GM12892 (cell line): Measurements from ENCODE around the gene CYP4F11.

Experiments used
- POLR2A ChIP-seq: IDR thresholded peaks from 2 replicates; pipeline ENCODE4 v1.6.1; 2011; ENCODE audit warnings: low read depth, low read length, control low read depth
- POLR2AphosphoS5 ChIP-seq: IDR thresholded peaks from 2 replicates; pipeline ENCODE4 v1.6.1; 2011; ENCODE audit warnings: low read depth, low read length, control low read depth
- TAF1 ChIP-seq: IDR thresholded peaks from 2 replicates; pipeline ENCODE4 v1.6.1; 2011; ENCODE audit warnings: low read depth, mild to moderate bottlenecking, control low read depth, low read length, borderline replicate concordance

DNA sequence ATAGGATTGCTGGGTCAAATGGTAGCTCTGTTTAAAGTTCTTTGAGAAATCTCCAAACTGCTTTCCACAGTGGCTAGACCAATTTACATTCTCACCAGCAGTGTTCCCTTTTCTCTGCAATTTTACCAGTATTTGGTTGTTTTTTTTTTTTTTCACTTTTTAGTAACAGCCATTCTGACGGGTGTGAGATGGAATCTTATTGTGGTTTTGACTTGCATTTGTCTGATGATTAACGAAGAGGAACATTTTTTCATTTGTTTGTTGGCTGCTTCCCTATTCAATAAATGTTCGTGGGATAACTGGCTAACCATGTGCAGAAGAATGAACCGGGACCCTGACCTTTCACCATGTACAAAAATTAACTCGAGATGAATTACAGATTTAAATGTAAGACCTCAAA lies 67.7 kb downstream of the CYP4F11 start:
- no peak for TF ChIP-seq POLR2A
- TF ChIP-seq TAF1 = no peak
- TF ChIP-seq POLR2AphosphoS5 = no peak
